CD14-positive monocyte (primary cell): ENCODE measurements around the gene MBP. TPM values are rescaled to one million over a fixed set of nuclear protein-coding genes. Genes with fewer than 3 reads are reported as not detected.
A peak's percentile ranks its signal among the peaks of the same experiment; 100 is the strongest.

Source experiments
- DNase-seq, 3 donors: peaks; one replicate each; pipeline ENCODE4 v3.0.0-alpha.2; 2011 to 2022
- H2AFZ ChIP-seq: 2 replicates; pipeline ENCODE4 v1.6.0; 2012; ENCODE audit warnings: mild to moderate bottlenecking, low read depth, low read length, inconsistent platforms; ENCODE audit not compliant: insufficient read depth, poor library complexity, severe bottlenecking
- H3K27ac ChIP-seq, 2 donors: 1 replicate in 1 of 2; 2 replicates in 1 of 2; pipeline ENCODE4 v1.5.1; 2012 to 2013; ENCODE audit warnings: low read length in 2 of 2, control low read depth in 1 of 2, inconsistent platforms in 1 of 2, low read depth in 1 of 2, mild to moderate bottlenecking in 1 of 2
- H3K27me3 ChIP-seq, 2 donors: one replicate each; pipeline versions ENCODE4 v1.6.0 to v1.6.1; 2011 to 2013; ENCODE audit warnings: low read length in 2 of 2; ENCODE audit not compliant: control insufficient read depth in 2 of 2, insufficient read depth in 2 of 2
- H3K36me3 ChIP-seq, 2 donors: replicated peaks in 1 of 2; 1 replicate in 1 of 2; 2 replicates in 1 of 2; pipeline versions ENCODE4 v1.5.1 to v1.6.1; 2012 to 2013; ENCODE audit warnings: low read length in 2 of 2, control low read depth in 1 of 2, inconsistent platforms in 1 of 2, mild to moderate bottlenecking in 1 of 2; ENCODE audit not compliant: insufficient read depth in 2 of 2, control insufficient read depth in 1 of 2
- H3K4me1 ChIP-seq, 2 donors: 1 replicate in 1 of 2; 2 replicates in 1 of 2; pipeline versions ENCODE4 v1.5.1 to v1.6.1; 2012 to 2013; ENCODE audit warnings: low read length in 2 of 2, control low read depth in 1 of 2, inconsistent platforms in 1 of 2, mild to moderate bottlenecking in 1 of 2, moderate library complexity in 1 of 2; ENCODE audit not compliant: insufficient read depth in 2 of 2, control insufficient read depth in 1 of 2
- H3K4me2 ChIP-seq: replicated peaks from 2 replicates; pipeline ENCODE3; 2012; ENCODE audit warnings: low read length, moderate library complexity, mild to moderate bottlenecking; ENCODE audit not compliant: poor library complexity, severe bottlenecking; ENCODE audit errors: extremely low read depth
- H3K4me3 ChIP-seq, 3 experiments: fragments of 200-600 bp in 1 of 3; sonication (generic) in 1 of 3; replicated peaks in 1 of 3; 1 replicate in 2 of 3; 2 replicates in 1 of 3; pipeline ENCODE4 v1.5.1; 2011 to 2013; ENCODE audit warnings: low read length in 3 of 3, mild to moderate bottlenecking in 3 of 3, control low read depth in 2 of 3, low read depth in 2 of 3, inconsistent platforms in 1 of 3, moderate library complexity in 1 of 3
- H3K79me2 ChIP-seq: 2 replicates; pipeline ENCODE4 v1.6.0; 2012; ENCODE audit warnings: mild to moderate bottlenecking, control low read depth, inconsistent platforms, low read length, moderate library complexity; ENCODE audit not compliant: insufficient read depth
- H3K9ac ChIP-seq: 2 replicates; pipeline ENCODE4 v1.6.0; 2017; ENCODE audit warnings: low read length, mild to moderate bottlenecking; ENCODE audit not compliant: insufficient read depth, poor library complexity, severe bottlenecking
- H3K9me3 ChIP-seq, 2 donors: replicated peaks in 1 of 2; 1 replicate in 1 of 2; 2 replicates in 1 of 2; pipeline versions ENCODE4 v1.5.1 to v1.6.1; 2012 to 2013; ENCODE audit warnings: low read length in 2 of 2, control low read depth in 1 of 2; ENCODE audit not compliant: control insufficient read depth in 1 of 2, insufficient read depth in 1 of 2
- H4K20me1 ChIP-seq: 2 replicates; pipeline ENCODE4 v1.6.0; 2012; ENCODE audit warnings: mild to moderate bottlenecking, low read length, control low read depth, moderate library complexity; ENCODE audit not compliant: insufficient read depth
- H3K27ac Mint-ChIP-seq, 7 donors: one replicate each; pipeline ENCODE4 v1.8.0; 2020; ENCODE audit warnings: mild to moderate bottlenecking in 7 of 7, mixed read lengths in 7 of 7, moderate library complexity in 6 of 7, inconsistent platforms in 2 of 7
- H3K27me3 Mint-ChIP-seq, 3 donors: one replicate each; pipeline ENCODE4 v1.8.0; 2021 to 2022; ENCODE audit warnings: low read depth in 3 of 3, mild to moderate bottlenecking in 3 of 3, mixed read lengths in 3 of 3, moderate library complexity in 3 of 3, inconsistent platforms in 1 of 3
- H3K36me3 Mint-ChIP-seq, 2 donors: one replicate each; pipeline ENCODE4 v1.8.0; 2020; ENCODE audit warnings: mixed read lengths in 2 of 2, inconsistent platforms in 1 of 2, mild to moderate bottlenecking in 1 of 2
- H3K4me1 Mint-ChIP-seq: one replicate; pipeline ENCODE4 v1.8.0; 2020; ENCODE audit warnings: mild to moderate bottlenecking, mixed read lengths
- H3K4me3 Mint-ChIP-seq, 2 donors: one replicate each; pipeline ENCODE4 v1.8.0; 2020; ENCODE audit warnings: mild to moderate bottlenecking in 2 of 2, mixed read lengths in 2 of 2, moderate library complexity in 1 of 2
- H3K9me3 Mint-ChIP-seq, 7 donors: one replicate each; pipeline ENCODE4 v1.8.0; 2020 to 2022; ENCODE audit warnings: mixed read lengths in 7 of 7, mild to moderate bottlenecking in 6 of 7, moderate library complexity in 6 of 7, inconsistent platforms in 2 of 7
- CTCF ChIP-seq: fragments of 200-600 bp; IDR thresholded peaks from one replicate; pipeline ENCODE4 v1.8.0; 2022; ENCODE audit warnings: antibody characterized with exemption, mild to moderate bottlenecking
- WGBS: methylation state at CpG from one replicate; pipeline ENCODE4 v1.1.5; 2013; ENCODE audit warnings: missing lambda C conversion rate; ENCODE audit not compliant: insufficient coverage; 5-methylcytosine and 5-hydroxymethylcytosine counted together
- intact Hi-C, 2 donors: fragments of 100-400 bp; cut with micrococcal nuclease; formaldehyde crosslinking; loops; one replicate each; pipeline versions ENCODE4 v1.15.0 to v1.15.1; 2023
- polyA plus RNA-seq, 3 donors: library from polyadenylated mRNA; depleted of rRNA in 1 of 3; unstranded in 2 of 3; stranded (reverse) in 1 of 3; fragments of 300-500 nt in 2 of 3; fragments of >200 nt in 1 of 3; fragmentation: Illumina TruSeq in 2 of 3; gene quantifications; 1 replicate in 2 of 3; 2 replicates in 1 of 3; pipeline ENCODE4 v1.2.3, GENCODE V29; 2012 to 2021

The MBP gene
- polyA plus RNA-seq, 3 donors: 47.7 to 81.0 (median 50.4) TPM

DNA sequence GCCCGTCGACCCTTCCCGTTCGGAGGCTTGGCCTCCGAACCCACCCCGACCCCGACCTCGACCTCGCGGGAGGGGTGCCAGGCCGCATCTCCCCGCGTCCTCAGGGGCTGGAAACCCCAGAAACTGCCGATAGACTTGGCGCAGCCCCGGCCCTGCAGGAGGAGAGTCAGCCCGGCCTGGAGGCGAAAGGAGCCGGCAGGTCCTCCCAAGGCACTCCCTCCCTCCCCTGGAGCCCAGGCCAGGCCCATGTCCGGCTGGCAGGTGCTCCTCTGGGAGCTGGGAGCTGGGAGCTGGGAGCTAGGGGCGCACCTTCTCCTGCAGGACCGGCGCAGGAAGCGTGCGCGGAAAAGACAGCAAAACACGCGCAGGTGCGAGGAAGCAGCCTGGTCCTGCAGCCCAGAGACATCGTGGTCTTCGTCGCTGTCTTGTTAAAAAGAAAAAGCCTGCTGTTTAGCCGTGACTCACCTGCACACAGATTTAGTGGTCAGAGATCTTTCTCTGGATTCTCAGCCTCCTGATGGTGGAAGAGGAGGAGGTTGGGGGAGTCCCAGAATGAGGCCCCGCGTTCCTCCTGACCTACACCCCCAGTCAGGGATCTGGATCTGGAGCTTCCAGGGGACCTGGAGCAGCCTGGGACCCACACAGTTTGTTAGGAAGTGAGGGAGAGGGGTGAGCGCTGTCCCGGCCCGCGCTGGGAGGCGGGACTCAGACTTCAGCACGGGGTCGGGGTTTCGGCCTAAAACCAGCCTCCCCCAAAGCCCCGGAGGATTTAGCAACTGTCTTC lies 660 bp upstream of the MBP start:
- Mint-ChIP-seq H3K27ac (peak overlapping the region; percentile 78 to 93 (median 86)), H3K27me3 (peaks cover 0 to 4% (median 4%) of the 10 kb centered on the region in 3 donors), H3K9me3 (peaks cover 0 to 10% (median 4%) of the 10 kb centered on the region in 7 donors), H3K36me3 (peaks cover 26 to 27% of the 10 kb centered on the region in 2 donors), H3K4me1 (peaks cover 47% of the 10 kb centered on the region), H3K4me3 (peak overlapping the region; percentile 85 to 93)
- WGBS: 20% methylated on average over 36 of the region's 44 CpGs
- peaks cover 0 to 5% of the 10 kb centered on the region in 2 donors for H3K9me3 ChIP-seq
- peaks cover 3 to 7% of the 10 kb centered on the region in 2 donors for H3K36me3 ChIP-seq
- peak overlapping the region; percentile 47 to 83 (median 56) for H3K4me3 ChIP-seq
- H3K9ac ChIP-seq: peak overlapping the region; percentile 100
- H3K27me3 ChIP-seq: no peaks in the 10 kb centered on the region
- H3K4me1 ChIP-seq: peaks cover 43 to 49% of the 10 kb centered on the region in 2 donors
- TF ChIP-seq CTCF: no peak
- peaks cover 7% of the 10 kb centered on the region for H4K20me1 ChIP-seq
- DNase-seq: peak in 1 of 3 donors; percentile 44
- H3K27ac ChIP-seq: peak overlapping the region; percentile 60 to 99
- intact Hi-C loops: loop anchor here in 1 of 2 donors (5.0 kb wide), 2 partner anchors 49 to 74 kb away; no protein-coding TSS in a partner anchor
- peak overlapping the region; percentile 30 for H2AFZ ChIP-seq
- H3K79me2 ChIP-seq: peaks cover 41% of the 10 kb centered on the region
- peak overlapping the region; percentile 67 for H3K4me2 ChIP-seq

GRCh38 chr18:77131652-77132368 lies 773 bp downstream of the MBP start:
- Histone ChIP-seq H3K4me1 (peaks cover 57 to 63% of the 10 kb centered on the region in 2 donors), H3K9ac (peak overlapping the region; percentile 100), H3K27ac (peak overlapping the region; percentile 99), H3K36me3 (peaks cover 5 to 7% of the 10 kb centered on the region in 2 donors), H3K9me3 (peaks cover 0 to 5% of the 10 kb centered on the region in 2 donors), H3K4me3 (peak overlapping the region; percentile 56 to 83 (median 56)), H3K79me2 (peaks cover 51% of the 10 kb centered on the region), H4K20me1 (peaks cover 7% of the 10 kb centered on the region), H3K27me3 (no peaks in the 10 kb centered on the region), H2AFZ (no peak overlapping the region), H3K4me2 (peak overlapping the region; percentile 67)
- TF ChIP-seq CTCF: no peak
- H3K27me3 Mint-ChIP-seq: peaks cover 0 to 4% (median 4%) of the 10 kb centered on the region in 3 donors
- intact Hi-C loops: loop anchor here in 1 of 2 donors (1.0 to 5.0 kb wide), 4 partner anchors 31 to 77 kb away; no protein-coding TSS in a partner anchor
- peaks cover 31 to 35% of the 10 kb centered on the region in 2 donors for H3K36me3 Mint-ChIP-seq
- peak overlapping the region; percentile 99 to 100 (median 100) for H3K27ac Mint-ChIP-seq
- under 1% methylated on average over 73 of the region's 76 CpGs for WGBS
- H3K4me1 Mint-ChIP-seq: peaks cover 58% of the 10 kb centered on the region
- peak overlapping the region; percentile 98 to 99 for H3K4me3 Mint-ChIP-seq
- DNase-seq: peak; percentile 37 to 76 (median 38)
- H3K9me3 Mint-ChIP-seq: peaks cover 0 to 10% (median 4%) of the 10 kb centered on the region in 7 donors
